ENCODE measurements around the gene MRPS23. TPM values are rescaled to one million over a fixed set of nuclear protein-coding genes. Genes with fewer than 3 reads are reported as not detected.

The MRPS23 gene
- total and polyA plus RNA-seq, 12 donors: 9.9 to 132 (median 75.5) TPM

DNA sequence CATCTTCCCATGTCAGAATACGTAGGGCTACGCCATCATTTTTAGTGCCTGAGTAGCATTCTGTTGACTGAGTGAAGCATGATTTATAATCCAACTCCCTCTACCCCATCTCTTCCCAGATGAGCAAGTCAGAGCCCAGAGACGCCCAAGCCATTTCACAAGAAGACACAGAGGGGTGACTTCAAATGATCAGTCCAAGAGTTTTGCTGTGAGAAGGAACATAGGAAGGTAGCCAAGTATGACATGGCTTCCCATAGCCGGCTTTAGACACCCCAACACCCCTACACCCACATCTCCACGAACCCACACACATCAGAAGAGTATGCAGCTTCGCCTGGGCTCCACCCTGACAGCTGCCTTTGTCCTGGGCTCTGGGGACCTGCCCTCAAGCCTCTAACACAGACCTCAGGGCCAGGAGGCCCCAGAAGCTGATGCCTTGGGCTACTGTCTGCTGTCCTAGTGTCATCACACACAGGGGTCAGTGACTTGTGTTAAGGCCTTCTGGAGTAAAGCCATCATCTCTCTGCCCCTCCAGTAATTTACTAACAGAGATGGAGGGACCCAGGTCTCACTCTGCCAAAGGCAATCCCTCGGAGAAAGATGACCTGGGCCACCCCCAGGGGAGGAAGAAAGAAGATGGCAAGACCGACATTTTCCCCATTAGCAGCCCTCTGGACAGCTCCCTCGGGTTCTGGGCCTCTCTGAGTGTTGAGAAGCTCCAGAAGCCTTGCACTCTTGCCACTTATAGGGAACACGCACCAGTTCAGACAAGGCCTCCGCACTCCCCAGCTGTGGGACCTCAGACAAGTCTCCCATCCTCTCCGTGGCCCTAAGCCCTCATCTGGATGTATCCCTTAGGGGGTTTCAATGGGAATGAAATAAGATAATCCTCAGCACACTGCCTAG is 38.7 kb upstream of the MRPS23 start:
- intact Hi-C loops (cut with DNase I): no loop called here
- no peak for DNase-seq
- 62 to 70% methylated on average over 12 of the region's 12 CpGs for WGBS, 2 donors

DNA sequence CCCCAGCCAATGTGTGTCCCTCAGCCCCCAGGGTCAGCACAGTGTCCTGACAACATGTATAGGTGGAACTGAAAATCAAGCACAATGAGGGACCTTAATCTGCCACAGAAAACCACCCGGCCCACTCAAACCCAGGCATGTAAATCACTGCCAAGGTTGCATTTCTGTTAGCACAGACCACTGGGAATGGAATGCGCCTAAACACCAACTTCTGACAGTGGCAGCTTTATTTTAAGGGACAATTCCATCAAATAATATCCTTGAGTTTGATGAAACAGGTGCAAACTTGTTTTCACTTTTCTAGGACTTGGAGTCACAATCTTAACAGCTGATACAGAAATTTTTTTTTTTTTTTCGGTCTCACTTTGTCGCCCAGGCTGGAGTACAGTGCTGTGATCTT is 37.3 kb upstream of the MRPS23 start:
- no peak for TF ChIP-seq CTCF (IDR thresholded peaks at IDR 0.05)
- Histone ChIP-seq H3K27me3 (no peaks in the 10 kb centered on the region), H3K36me3 (peaks cover 0 to 42% (median 17%) of the 10 kb centered on the region in 9 donors), H3K9me3 (no peaks in the 10 kb centered on the region), H3K4me1 (peaks cover 27 to 48% (median 41%) of the 10 kb centered on the region in 9 donors), H3K27ac (no peak overlapping the region), H3K4me3 (no peak overlapping the region)
- ATAC-seq: no peak
- intact Hi-C loops (cut with DNase I): no loop called here
- DNase-seq: no peak
- WGBS, 2 donors: 96 to 97% methylated on average over 4 of the region's 4 CpGs

More for the DNA sequence above, 38.7 kb upstream of the MRPS23 start:
- H3K9me3 ChIP-seq: no peaks in the 10 kb centered on the region
- H3K4me1 ChIP-seq: peaks cover 32 to 57% (median 52%) of the 10 kb centered on the region in 9 donors
- peak overlapping the region in 9 of 10 donors; percentile 91 to 99 (median 94) for H3K27ac ChIP-seq
- no peak overlapping the region for H3K4me3 ChIP-seq
- H3K27me3 ChIP-seq: no peaks in the 10 kb centered on the region
- ATAC-seq: no peak
- peaks cover 0 to 29% (median 11%) of the 10 kb centered on the region in 9 donors for H3K36me3 ChIP-seq
- no peak for TF ChIP-seq CTCF (IDR thresholded peaks at IDR 0.05)

- no peak overlapping the region for H3K27ac ChIP-seq
- H3K4me3 ChIP-seq: no peak overlapping the region
- 90 to 94% methylated on average over 4 of the region's 4 CpGs for WGBS, 2 donors
- DNase-seq: no peak
- ATAC-seq: no peak
- H3K4me1 ChIP-seq: peaks cover 27 to 48% (median 41%) of the 10 kb centered on the region in 9 donors
- H3K36me3 ChIP-seq: peaks cover 0 to 42% (median 17%) of the 10 kb centered on the region in 9 donors
- intact Hi-C loops (cut with DNase I): no loop called here
- no peak for TF ChIP-seq CTCF (IDR thresholded peaks at IDR 0.05)
- no peaks in the 10 kb centered on the region for H3K9me3 ChIP-seq
- H3K27me3 ChIP-seq: no peaks in the 10 kb centered on the region
These were observed 36.2 kb upstream of the MRPS23 start for GRCh38 chr17:57886020-57886419.

DNA sequence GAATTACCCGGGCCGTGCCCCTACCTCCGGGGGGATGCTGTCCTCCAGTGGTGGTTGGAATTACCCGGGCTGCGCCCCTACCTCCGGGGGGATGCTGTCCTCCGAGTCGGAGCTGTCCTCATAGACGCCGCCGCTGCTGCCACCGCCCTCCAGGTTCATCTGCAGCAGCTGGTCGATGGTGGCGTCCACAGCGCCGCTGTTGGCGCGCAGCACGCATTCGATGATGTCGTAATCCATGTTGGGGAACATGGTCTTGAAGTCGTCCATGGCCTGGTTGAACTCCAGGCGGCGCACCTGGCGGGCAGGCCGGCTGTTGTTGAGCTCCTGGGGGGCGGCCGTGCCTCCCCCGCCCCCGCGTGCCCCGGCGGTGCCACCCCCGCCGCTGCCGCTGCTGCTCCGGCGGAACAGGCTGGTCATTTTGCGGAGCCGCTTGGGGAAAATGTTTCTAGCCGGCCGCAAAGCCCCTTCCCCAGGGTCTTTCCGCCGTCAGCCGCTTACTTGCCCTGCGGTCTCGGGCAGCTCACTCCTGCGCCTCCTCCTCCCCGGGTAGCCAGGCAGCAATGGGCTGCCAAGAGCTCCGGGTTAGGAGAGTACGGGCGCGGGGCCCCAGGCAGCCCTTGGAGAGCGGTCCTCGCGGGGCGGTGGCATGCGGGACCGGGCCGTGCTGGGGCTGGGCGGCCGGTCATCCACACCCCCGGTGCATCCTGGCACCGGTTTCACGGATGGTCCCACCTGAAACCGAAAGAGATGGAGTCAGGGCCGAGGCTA is 35.5 kb upstream of the MRPS23 start:
- no peak overlapping the region for H3K4me3 ChIP-seq
- no peak for TF ChIP-seq CTCF (IDR thresholded peaks at IDR 0.05)
- intact Hi-C loops (cut with DNase I): no loop called here
- no peaks in the 10 kb centered on the region for H3K27me3 ChIP-seq
- WGBS, 2 donors: 90 to 94% methylated on average over 55 to 67 of the region's 67 CpGs
- H3K27ac ChIP-seq: no peak overlapping the region
- no peak for DNase-seq
- H3K9me3 ChIP-seq: no peaks in the 10 kb centered on the region
- no peak for ATAC-seq
- H3K36me3 ChIP-seq: peaks cover 0 to 42% (median 17%) of the 10 kb centered on the region in 9 donors
- H3K4me1 ChIP-seq: peaks cover 26 to 48% (median 39%) of the 10 kb centered on the region in 9 donors

Data from heart right ventricle (tissue), 16 donors.